ENCODE results near the gene PPARD. TPM values are rescaled to one million over a fixed set of nuclear protein-coding genes. Genes with fewer than 3 reads are reported as not detected.
"Not testable (repeated sequence)": the region's sequence is repeated elsewhere in the genome, so short reads cannot be mapped to it uniquely, and the experiment has no call there.

Gene PPARD
- total and polyA plus RNA-seq, 2 experiments from 2014 or later = 17.1 to 34.0 TPM

GRCh38 chr6:35302604-35303241, 39.6 kb upstream of the PPARD start:
- peak; percentile 29 to 46 for DNase-seq (ENCODE audit: low read depth in 1 of 2, low spot score in 1 of 2)
- H3K27me3 ChIP-seq = no peaks in the 10 kb centered on the region

GRCh38 chr6:35304299-35304698, 38.1 kb upstream of the PPARD start:
- no peak for DNase-seq (ENCODE audit: low read depth in 1 of 2, low spot score in 1 of 2)
- H3K4me3 ChIP-seq = no peak overlapping the region
- TF ChIP-seq CTCF (IDR thresholded peaks at IDR 0.05; ENCODE audit: low read depth, low read length) = no peak
- peaks cover 6% of the 10 kb centered on the region for H3K4me1 ChIP-seq (ENCODE audit: low read depth)
- no peaks in the 10 kb centered on the region for H3K9me3 ChIP-seq (ENCODE audit: low read depth)
- H3K27me3 ChIP-seq = no peaks in the 10 kb centered on the region
- H3K36me3 ChIP-seq = no peaks in the 10 kb centered on the region
- no peak overlapping the region for H3K27ac ChIP-seq

More at GRCh38 chr6:35302604-35303241, 39.6 kb upstream of the PPARD start:
- no peak overlapping the region for H3K4me3 ChIP-seq
- H3K36me3 ChIP-seq = no peaks in the 10 kb centered on the region
- peaks cover 10% of the 10 kb centered on the region for H3K4me1 ChIP-seq (ENCODE audit: low read depth)
- no peak for TF ChIP-seq CTCF (IDR thresholded peaks at IDR 0.05; ENCODE audit: low read depth, low read length)
- H3K27ac ChIP-seq = peak overlapping the region; percentile 59
- H3K9me3 ChIP-seq (ENCODE audit: low read depth) = no peaks in the 10 kb centered on the region

GRCh38 chr6:35305117-35305516, 37.2 kb upstream of the PPARD start:
- no peaks in the 10 kb centered on the region for H3K9me3 ChIP-seq (ENCODE audit: low read depth)
- no peak for TF ChIP-seq CTCF (IDR thresholded peaks at IDR 0.05; ENCODE audit: low read depth, low read length)
- peaks cover 6% of the 10 kb centered on the region for H3K4me1 ChIP-seq (ENCODE audit: low read depth)
- no peak overlapping the region for H3K4me3 ChIP-seq
- H3K36me3 ChIP-seq = no peaks in the 10 kb centered on the region
- H3K27ac ChIP-seq = no peak overlapping the region
- no peaks in the 10 kb centered on the region for H3K27me3 ChIP-seq
- DNase-seq (ENCODE audit: low read depth in 1 of 2, low spot score in 1 of 2) = no peak

GRCh38 chr6:35307138-35307537, 35.2 kb upstream of the PPARD start:
- H3K4me1 ChIP-seq (ENCODE audit: low read depth) = not testable (repeated sequence)

GRCh38 chr6:35308543-35308942, 33.8 kb upstream of the PPARD start:
- H3K4me3 ChIP-seq; H3K4me1 ChIP-seq (ENCODE audit: low read depth); DNase-seq (ENCODE audit: low read depth in 1 of 2, low spot score in 1 of 2); H3K27ac ChIP-seq; H3K27me3 ChIP-seq; H3K9me3 ChIP-seq (ENCODE audit: low read depth); H3K36me3 ChIP-seq: not testable (repeated sequence)

More at GRCh38 chr6:35307138-35307537, 35.2 kb upstream of the PPARD start:
- not testable (repeated sequence) for H3K27ac ChIP-seq; H3K9me3 ChIP-seq (ENCODE audit: low read depth); DNase-seq (ENCODE audit: low read depth in 1 of 2, low spot score in 1 of 2); H3K4me3 ChIP-seq; H3K36me3 ChIP-seq; H3K27me3 ChIP-seq

- no peaks in the 10 kb centered on the region for H3K36me3 ChIP-seq
- no peak overlapping the region for H3K4me3 ChIP-seq
- no peak for TF ChIP-seq CTCF (IDR thresholded peaks at IDR 0.05; ENCODE audit: low read depth, low read length)
- no peaks in the 10 kb centered on the region for H3K9me3 ChIP-seq (ENCODE audit: low read depth)
- H3K27me3 ChIP-seq = no peaks in the 10 kb centered on the region
- no peak for DNase-seq (ENCODE audit: low read depth in 1 of 2, low spot score in 1 of 2)
- no peak overlapping the region for H3K27ac ChIP-seq
- no peaks in the 10 kb centered on the region for H3K4me1 ChIP-seq (ENCODE audit: low read depth)
These were observed 32.6 kb upstream of the PPARD start for GRCh38 chr6:35309611-35310264.

Measured in cardiac muscle cell (in vitro differentiated cells and primary cell).